ENCODE measurements around the gene SYNE3. TPM values are rescaled to one million over a fixed set of nuclear protein-coding genes. Genes with fewer than 3 reads are reported as not detected.

The SYNE3 gene
- polyA plus RNA-seq, 1 donor (not counting 4 experiments of a cell fraction or from before 2014, with no cell fraction given): 1.0 TPM

DNA sequence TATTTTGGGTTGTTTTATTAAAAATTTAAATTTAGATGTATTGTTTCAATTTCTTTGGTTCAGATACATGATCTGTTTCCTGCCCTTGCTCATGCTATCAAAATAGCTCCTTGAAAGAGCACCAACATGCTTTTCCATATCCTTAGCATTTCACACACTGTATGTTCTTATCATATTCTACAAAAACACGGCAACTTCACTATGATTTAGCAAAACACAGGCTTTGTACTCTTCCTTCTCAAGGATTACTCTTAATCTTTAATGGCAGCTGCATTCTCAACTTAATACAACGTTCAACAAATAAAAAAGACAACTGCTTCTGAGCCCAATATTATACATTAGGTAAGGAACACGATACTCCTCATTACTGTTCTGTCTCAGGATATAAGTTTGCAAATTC is 15.5 kb upstream of the SYNE3 start:
- Histone ChIP-seq H3K4me1 (ENCODE audit: control insufficient read depth, extremely low read depth, insufficient read depth, low read length) (peaks cover 47% of the 10 kb centered on the region), H4K20me1 (ENCODE audit: control insufficient read depth, extremely low read depth, insufficient read depth, low read length) (peaks cover 11% of the 10 kb centered on the region), H3K9ac (ENCODE audit: control insufficient read depth, extremely low read depth, insufficient read depth, low read length) (no peak overlapping the region), H3K36me3 (ENCODE audit: control insufficient read depth in 2 of 2, extremely low read depth in 1 of 2, insufficient read depth in 2 of 2, low read length in 2 of 2) (peaks cover 1 to 6% of the 10 kb centered on the region in 2 experiments), H3K9me3 (ENCODE audit: control insufficient read depth, low read depth, low read length) (no peaks in the 10 kb centered on the region), H2AFZ (ENCODE audit: control insufficient read depth, low read length) (no peak overlapping the region), H3K27ac (ENCODE audit: control insufficient read depth, insufficient read depth, low read length) (peak overlapping the region; percentile 39), H3K9me1 (ENCODE audit: control insufficient read depth, extremely low read depth, insufficient read depth, low read length) (peaks cover 2% of the 10 kb centered on the region), H3K27me3 (ENCODE audit: control insufficient read depth, extremely low read depth, insufficient read depth, low read length) (no peaks in the 10 kb centered on the region), H3K79me2 (ENCODE audit: control insufficient read depth, insufficient read depth, low read length) (peaks cover 72% of the 10 kb centered on the region), H3K4me2 (ENCODE audit: control insufficient read depth, extremely low read depth, insufficient read depth, low read depth, low read length) (peak overlapping the region; percentile 97), H3K4me3 (ENCODE audit: control insufficient read depth in 2 of 3, extremely low read depth in 1 of 3, insufficient read depth in 2 of 3, low read depth in 1 of 3, low read length in 3 of 3) (peak overlapping the region in 2 of 3 experiments; percentile 83 to 94)
- FAIRE-seq (no peak), DNase-seq (ENCODE audit: low read depth, low spot score) (no peak)
- dilution Hi-C loops (cut with MboI; ENCODE audit: extremely low pct_ligation_motif_present, low sequenced_read_pairs): no loop called here
- TF ChIP-seq EZH2 (IDR thresholded peaks at IDR 0.05; ENCODE audit: low read length): no peak
- TF ChIP-seq, protein P1, sequence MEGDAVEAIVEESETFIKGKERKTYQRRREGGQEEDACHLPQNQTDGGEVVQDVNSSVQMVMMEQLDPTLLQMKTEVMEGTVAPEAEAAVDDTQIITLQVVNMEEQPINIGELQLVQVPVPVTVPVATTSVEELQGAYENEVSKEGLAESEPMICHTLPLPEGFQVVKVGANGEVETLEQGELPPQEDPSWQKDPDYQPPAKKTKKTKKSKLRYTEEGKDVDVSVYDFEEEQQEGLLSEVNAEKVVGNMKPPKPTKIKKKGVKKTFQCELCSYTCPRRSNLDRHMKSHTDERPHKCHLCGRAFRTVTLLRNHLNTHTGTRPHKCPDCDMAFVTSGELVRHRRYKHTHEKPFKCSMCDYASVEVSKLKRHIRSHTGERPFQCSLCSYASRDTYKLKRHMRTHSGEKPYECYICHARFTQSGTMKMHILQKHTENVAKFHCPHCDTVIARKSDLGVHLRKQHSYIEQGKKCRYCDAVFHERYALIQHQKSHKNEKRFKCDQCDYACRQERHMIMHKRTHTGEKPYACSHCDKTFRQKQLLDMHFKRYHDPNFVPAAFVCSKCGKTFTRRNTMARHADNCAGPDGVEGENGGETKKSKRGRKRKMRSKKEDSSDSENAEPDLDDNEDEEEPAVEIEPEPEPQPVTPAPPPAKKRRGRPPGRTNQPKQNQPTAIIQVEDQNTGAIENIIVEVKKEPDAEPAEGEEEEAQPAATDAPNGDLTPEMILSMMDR (optimal IDR thresholded peaks at IDR 0.05 in 1 of 3, IDR thresholded peaks at IDR 0.05 in 1 of 3, conservative IDR thresholded peaks at IDR 0.05 in 1 of 3; ENCODE audit: extremely low read depth in 1 of 3, insufficient read depth in 2 of 3, low read length in 3 of 3): no peak

DNA sequence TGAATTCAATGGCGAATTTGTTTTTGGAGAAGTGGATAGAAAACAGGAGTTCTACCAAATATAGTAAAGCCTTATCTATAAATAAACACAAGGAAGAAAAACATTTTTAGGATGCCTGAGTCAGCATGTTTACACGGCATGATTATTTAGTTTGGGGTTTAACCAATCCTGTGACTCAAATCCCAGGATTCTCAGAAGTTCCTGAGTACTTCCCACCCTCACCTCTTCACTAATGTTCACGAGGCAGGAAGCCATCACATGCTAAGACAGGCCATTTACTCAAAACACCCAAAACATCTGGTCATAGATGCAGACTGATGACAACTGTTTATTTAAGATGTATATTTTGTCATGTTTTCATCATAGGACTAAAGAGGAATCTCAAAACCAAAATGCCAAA is 15.0 kb upstream of the SYNE3 start:
- Histone ChIP-seq H3K79me2 (ENCODE audit: control insufficient read depth, insufficient read depth, low read length) (peaks cover 67% of the 10 kb centered on the region), H3K36me3 (ENCODE audit: control insufficient read depth in 2 of 2, extremely low read depth in 1 of 2, insufficient read depth in 2 of 2, low read length in 2 of 2) (peaks cover 1 to 6% of the 10 kb centered on the region in 2 experiments), H4K20me1 (ENCODE audit: control insufficient read depth, extremely low read depth, insufficient read depth, low read length) (peaks cover 11% of the 10 kb centered on the region), H3K27me3 (ENCODE audit: control insufficient read depth, extremely low read depth, insufficient read depth, low read length) (no peaks in the 10 kb centered on the region), H3K9me3 (ENCODE audit: control insufficient read depth, low read depth, low read length) (no peaks in the 10 kb centered on the region), H3K9ac (ENCODE audit: control insufficient read depth, extremely low read depth, insufficient read depth, low read length) (no peak overlapping the region), H3K4me1 (ENCODE audit: control insufficient read depth, extremely low read depth, insufficient read depth, low read length) (peaks cover 46% of the 10 kb centered on the region), H2AFZ (ENCODE audit: control insufficient read depth, low read length) (no peak overlapping the region), H3K4me3 (ENCODE audit: control insufficient read depth in 2 of 3, extremely low read depth in 1 of 3, insufficient read depth in 2 of 3, low read depth in 1 of 3, low read length in 3 of 3) (no peak overlapping the region), H3K9me1 (ENCODE audit: control insufficient read depth, extremely low read depth, insufficient read depth, low read length) (peaks cover 2% of the 10 kb centered on the region), H3K4me2 (ENCODE audit: control insufficient read depth, extremely low read depth, insufficient read depth, low read depth, low read length) (peak overlapping the region; percentile 97), H3K27ac (ENCODE audit: control insufficient read depth, insufficient read depth, low read length) (peak overlapping the region; percentile 39)
- FAIRE-seq (no peak), DNase-seq (ENCODE audit: low read depth, low spot score) (no peak)
- TF ChIP-seq, protein P1 (optimal IDR thresholded peaks at IDR 0.05 in 1 of 3, IDR thresholded peaks at IDR 0.05 in 1 of 3, conservative IDR thresholded peaks at IDR 0.05 in 1 of 3; ENCODE audit: extremely low read depth in 1 of 3, insufficient read depth in 2 of 3, low read length in 3 of 3): no peak
- TF ChIP-seq EZH2 (IDR thresholded peaks at IDR 0.05; ENCODE audit: low read length): no peak
- dilution Hi-C loops (cut with MboI; ENCODE audit: extremely low pct_ligation_motif_present, low sequenced_read_pairs): no loop called here
